Activated effector memory CD4-positive, alpha-beta T cell treated with Interleukin-2 at 50 U/mL for 16 hours (primary cell): Measurements from ENCODE around the gene TMEM126B.
"Not testable (repeated sequence)": the region's sequence is repeated elsewhere in the genome, so short reads cannot be mapped to it uniquely, and the experiment has no call there.

Experiments
- DNase-seq: peaks from one replicate; pipeline ENCODE4 v3.0.0-alpha.2; 2020

Gene TMEM126B

DNA sequence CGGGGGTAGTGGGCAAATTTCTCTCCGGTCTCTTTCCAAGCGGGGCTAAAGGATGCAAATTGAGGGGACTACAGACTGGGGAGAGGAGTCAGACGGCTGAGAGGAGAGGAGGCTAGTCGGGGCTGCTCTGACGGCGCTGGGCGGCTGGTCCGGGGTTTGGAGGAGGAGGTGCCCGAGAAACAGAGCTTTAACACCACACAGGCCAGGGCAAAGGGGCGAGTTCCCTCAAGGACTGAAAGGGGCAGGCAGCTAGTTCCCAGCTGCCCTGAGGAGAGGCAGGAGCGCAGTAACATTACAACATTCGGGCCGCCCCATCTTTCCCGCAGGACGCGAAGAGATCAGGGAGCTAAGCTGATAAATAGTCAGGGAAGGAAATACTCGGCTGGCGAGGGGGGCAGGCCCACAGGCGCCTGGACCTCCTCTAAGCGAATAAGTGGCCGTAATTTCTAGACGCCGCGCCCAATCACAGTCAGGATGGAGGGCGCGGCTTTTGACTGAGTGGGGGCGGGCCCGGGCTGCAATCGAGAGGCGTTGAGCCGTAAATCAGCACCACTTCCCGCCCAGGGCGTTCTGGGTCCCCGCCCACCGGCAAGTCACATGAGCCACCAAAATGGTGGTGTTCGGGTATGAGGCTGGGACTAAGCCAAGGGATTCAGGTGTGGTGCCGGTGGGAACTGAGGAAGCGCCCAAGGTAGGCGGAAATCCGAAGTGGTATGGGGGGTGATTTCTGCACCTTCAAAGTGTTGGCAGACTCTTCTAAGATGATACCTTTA is at the start of gene TMEM126B:
Gene TMEM126B, plus strand, starts transcription at position 596 of the 773 bp plus-strand sequence. Its CDS starts 15 bp downstream, at position 611.
- peak; percentile 94 for DNase-seq

DNA sequence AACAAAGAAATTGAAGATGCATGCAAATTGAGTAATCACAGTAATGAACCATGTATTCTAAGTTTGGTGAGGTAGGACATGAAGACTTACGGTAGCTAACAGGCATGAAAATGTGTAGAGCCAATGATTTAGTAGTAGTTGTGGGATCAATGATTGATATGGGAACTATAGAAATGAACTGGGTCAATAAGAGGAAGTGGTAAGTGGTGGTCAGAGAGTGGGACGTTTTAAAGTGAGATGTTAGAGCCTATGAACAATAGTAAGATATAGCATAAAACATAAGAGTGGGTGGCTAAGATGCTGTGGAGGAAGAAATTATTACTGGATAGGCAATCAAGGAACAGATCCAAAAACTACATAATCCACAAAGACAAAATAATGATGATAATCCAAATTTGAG is 46.3 kb upstream of the TMEM126B start:
- DNase-seq = no peak

DNA sequence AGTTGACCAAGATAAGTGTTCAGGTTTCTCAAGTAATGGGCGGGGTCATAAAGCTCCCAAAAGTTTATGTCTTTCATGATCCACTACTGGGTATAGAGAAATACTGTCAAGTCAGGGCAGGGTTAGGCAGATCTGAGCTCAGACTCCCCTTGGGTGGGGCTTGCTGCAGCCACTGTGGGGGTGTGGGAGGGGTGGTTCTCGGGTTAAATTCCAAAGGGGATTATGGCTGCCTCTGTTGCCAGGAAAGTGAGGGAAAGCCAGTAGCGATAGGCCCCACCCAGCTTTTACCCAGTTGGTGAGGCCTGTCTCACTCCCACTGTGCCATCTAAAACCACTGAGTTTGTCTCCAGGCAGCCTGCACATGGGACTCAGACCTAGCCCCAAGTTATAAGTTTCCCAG is 39.0 kb upstream of the TMEM126B start:
- DNase-seq = no peak

DNA sequence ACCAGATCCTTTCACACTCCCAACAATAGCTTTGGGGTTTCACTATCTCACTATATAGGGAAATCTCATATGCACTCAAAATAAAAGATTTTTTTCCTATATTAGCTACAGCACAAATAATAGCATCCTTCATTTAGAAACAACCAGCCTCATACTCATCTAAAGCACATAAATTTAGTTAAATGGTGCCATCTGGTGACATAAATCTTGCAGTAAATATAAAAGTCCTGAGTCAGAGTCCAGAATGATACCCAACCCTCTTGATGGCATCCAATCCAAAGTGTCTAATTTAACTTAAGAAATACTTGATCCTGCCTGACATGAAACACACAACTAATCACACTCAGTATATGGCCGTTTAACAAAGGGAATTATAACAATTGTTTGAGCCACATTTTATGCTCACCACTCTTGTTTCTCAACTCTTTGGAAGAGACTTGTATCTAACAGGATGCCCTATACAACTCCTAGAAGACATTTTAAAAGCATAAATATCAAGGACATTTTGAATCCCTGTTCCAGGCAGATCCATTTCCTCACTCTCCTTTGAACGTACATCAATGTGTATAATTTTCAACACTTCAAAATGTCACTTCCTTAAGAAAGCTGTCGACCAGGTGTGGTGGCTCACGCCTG is 37.4 kb upstream of the TMEM126B start:
- DNase-seq = no peak

GRCh38 chr11:85595285-85595884 is 33.0 kb upstream of the TMEM126B start:
- DNase-seq = no peak

- no peak for DNase-seq
These were observed 31.5 kb upstream of the TMEM126B start for GRCh38 chr11:85596886-85597285.

- no peak for DNase-seq
These were observed 29.3 kb upstream of the TMEM126B start for GRCh38 chr11:85599083-85599482.

GRCh38 chr11:85602526-85603213 is 25.7 kb upstream of the TMEM126B start:
- DNase-seq = no peak

- DNase-seq = no peak
These were observed 25.2 kb upstream of the TMEM126B start for GRCh38 chr11:85603220-85603619.

DNA sequence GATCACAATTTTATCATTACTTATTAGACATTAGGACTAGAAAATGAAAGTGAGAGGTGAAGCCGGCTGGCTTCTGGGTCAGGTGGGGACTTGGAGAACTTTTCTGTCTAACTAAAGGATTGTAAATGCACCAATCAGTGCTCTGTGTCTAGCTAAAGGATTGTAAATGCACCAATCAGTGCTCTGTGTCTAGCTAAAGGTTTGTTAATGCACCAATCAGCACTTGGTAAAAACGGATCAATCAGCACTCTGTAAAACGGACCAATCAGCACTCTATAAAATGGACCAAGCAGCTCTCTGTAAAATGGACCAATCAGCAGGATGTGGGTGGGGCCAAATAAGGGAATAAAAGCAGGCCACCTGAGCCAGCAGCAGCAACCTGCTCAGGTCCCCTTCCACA is 22.2 kb upstream of the TMEM126B start:
- not testable (repeated sequence) for DNase-seq

GRCh38 chr11:85608621-85609020 is 19.8 kb upstream of the TMEM126B start:
- DNase-seq = not testable (repeated sequence)

DNA sequence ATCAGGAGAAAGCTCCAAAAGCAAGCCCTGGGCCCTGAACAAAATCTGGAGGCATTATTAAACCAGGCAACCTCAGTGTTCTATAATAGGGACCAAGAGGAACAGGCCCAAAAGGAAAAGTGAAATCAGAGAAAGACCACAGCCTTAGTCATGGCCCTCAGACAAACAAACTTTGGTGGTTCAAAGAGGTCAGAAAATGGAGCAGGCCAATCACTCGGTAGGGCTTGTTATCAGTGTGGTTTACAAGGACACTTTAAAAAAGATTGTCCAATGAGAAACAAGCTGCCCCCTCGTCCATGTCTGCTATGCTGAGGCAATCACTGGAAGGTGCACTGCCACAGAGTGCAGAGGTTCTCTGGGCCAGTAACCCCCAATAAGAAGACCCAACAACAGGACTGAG is 19.1 kb upstream of the TMEM126B start:
- DNase-seq = not testable (repeated sequence)

- not testable (repeated sequence) for DNase-seq
These were observed 16.8 kb upstream of the TMEM126B start for GRCh38 chr11:85611643-85612042.

- no peak for DNase-seq
These were observed 8.9 kb upstream of the TMEM126B start for GRCh38 chr11:85619499-85619898.

- DNase-seq = no peak
These were observed 8.1 kb upstream of the TMEM126B start for GRCh38 chr11:85620256-85620655.

DNA sequence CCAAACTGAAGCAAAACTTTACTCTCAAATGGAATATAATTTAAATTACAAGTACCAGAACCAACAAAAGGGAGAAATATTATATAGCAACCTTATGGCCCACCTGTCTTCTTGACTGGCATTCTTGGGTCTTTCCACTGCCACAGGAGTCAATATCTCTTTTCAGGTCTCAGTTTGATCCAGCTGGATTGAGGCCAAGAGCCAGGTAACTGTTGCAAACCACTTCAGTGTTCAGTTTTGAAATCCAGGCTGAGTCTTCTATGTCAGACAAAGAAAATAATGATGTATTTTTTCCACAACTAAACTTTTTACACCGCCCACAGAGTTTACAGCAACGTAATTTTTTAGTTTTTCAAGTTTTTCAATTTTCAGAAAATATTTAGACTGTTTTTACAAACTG is 1.9 kb upstream of the TMEM126B start:
- DNase-seq = no peak

DNA sequence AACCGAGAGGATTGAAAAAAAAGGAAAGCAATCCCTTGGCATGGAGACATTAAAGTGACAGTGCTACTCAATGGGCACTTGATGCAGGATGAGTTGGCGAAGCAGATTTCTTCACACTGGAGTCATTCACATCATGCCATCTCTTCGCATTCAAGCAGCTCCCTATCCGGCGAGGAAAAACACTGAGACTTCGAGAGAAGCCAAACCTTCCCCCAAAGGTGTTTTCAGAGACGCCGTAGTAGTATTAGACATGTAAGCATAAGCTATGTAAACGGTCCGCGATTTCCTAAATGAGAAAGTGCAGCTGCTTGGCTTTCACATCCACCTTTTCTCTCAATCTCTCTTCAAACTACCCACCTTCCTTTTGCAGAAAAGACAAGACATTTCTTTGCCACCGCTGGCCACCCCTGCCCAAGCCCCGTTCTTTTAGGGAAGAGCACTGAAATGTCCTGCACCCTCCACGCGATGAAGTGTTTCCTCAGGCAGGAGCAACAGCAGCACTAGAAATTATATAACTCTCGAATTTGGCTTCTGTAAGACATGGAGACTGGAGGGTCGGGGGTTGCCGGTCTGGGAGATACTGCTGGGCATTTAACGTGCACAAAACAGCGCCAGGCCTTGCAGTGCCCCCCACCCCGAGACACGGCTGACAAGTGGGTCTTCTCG is 928 bp upstream of the TMEM126B start, which contains the start of gene DLG2:
Gene DLG2, minus strand, starts transcription at position 13 of the 666 bp plus-strand sequence.
- no peak for DNase-seq

- DNase-seq = no peak
These were observed 463 bp downstream of the TMEM126B start for GRCh38 chr11:85628771-85629341.

DNA sequence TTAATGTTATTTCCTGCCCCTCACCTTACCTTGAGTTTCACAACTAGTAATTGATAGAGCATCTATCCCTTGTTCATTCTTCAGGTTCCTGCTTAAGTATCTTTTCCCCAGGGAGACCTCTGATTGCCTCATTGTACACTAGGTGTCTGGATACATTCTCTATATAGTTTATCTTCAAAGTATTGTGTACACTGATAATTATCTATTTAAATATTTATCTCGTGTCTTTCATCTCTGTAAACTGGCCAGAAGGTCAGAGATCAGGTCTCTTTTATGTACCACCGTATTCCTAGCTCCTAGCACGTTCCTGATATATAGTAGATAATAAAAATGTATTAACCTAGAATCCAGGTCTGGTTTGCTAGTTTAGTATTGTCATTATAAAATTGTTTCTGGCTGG is 6.4 kb downstream of the TMEM126B start:
- no peak for DNase-seq

DNA sequence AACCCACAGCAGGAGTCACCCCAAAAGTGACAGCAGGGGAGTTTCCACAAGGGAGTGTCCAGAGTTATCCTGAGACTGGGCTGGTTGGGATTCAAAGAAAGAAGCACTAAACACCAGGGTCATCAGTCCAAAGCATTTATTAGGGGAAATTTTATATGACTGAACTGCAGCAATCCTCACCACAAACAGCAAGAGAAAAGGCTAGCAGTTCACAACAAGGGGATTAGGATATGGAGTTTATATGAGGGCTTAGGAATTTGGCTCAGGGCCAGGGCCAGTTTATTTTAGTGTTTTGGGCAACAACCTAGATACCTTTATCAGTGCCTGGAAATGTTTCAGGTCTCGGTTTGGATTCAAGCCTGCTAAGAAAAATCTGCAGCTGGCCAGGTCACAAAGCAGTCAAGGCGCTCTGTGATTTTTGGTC is 14.8 kb downstream of the TMEM126B start:
- DNase-seq = no peak

GRCh38 chr11:85647078-85647477 is 18.7 kb downstream of the TMEM126B start:
- DNase-seq = no peak

DNA sequence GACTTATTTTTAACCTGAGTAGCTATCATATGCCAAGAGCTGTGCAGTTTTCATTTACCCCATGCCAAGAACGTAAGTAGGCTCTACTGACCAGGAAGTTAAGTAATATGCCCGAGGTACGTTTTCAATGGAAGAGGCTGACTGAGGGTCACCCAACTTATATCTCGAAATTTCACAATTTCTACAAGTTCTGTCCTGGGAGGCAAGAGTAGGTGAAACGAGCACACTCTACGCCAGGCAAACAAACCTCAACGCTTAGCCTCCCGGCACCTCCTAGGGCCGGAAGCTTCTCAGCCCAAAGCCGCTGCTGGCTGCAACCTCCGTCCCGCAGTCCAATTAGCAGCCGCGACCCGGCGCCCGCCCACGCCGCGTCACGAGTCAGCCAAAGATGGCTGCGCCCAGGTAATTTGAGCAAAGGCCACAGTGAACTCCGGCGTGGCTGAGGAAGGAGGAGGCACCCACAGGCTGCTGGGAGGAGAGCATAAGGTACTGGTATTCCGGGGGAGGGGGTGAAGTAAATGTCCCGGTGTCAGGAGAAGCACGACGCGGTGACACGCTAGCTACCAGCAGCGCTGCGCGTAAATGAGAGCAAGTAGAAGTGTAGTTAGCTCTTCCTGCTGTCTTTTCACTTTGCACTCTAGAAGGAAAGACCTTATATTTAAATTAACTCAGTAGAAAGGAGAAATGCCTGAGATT is 19.4 kb downstream of the TMEM126B start, which contains the start of gene TMEM126A:
Gene TMEM126A, plus strand, starts transcription at position 364 of the 696 bp plus-strand sequence. CDS start 2,289 bp downstream, outside the sequence.
- peak; percentile 85 for DNase-seq
